Measurements from ENCODE around the gene RNF225.
A peak's percentile ranks its signal among the peaks of the same experiment; 100 is the strongest.
"Not testable (repeated sequence)": the region's sequence is repeated elsewhere in the genome, so short reads cannot be mapped to it uniquely, and the experiment has no call there.

Gene RNF225

DNA sequence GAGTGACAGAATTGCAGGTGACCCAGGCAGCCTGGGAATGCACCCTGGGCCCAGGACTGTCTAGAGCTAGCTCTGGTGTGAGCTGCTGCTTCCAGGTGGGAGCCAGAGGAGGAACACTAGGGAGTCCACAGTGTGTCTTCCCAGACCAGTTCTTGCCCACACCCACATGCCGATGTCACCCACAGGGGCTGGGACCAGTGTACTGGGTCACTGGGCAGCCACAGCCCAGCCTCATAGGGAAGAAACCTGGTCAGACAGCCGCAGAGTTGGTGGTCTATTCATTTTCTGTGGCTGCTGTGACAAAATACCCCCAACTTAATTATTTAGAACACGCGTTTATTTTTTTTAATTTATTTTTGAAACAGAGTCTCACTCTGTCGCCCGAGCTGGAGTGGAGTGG is 3.1 kb downstream of the RNF225 start:
- Mint-ChIP-seq H3K27me3 (no peaks in the 10 kb centered on the region), H3K4me1 (peaks cover 19% of the 10 kb centered on the region), H3K4me3 (no peak overlapping the region), H3K27ac (ENCODE audit: low read depth) (no peak overlapping the region), H3K36me3 (ENCODE audit: insufficient read depth) (peaks cover 20% of the 10 kb centered on the region), H3K9me3 (no peaks in the 10 kb centered on the region)
- no peak for DNase-seq (ENCODE audit: low spot score in 2 of 2)
- ATAC-seq (replicated peaks; ENCODE audit: extremely low read depth, poor library complexity, severe bottlenecking): no peak

DNA sequence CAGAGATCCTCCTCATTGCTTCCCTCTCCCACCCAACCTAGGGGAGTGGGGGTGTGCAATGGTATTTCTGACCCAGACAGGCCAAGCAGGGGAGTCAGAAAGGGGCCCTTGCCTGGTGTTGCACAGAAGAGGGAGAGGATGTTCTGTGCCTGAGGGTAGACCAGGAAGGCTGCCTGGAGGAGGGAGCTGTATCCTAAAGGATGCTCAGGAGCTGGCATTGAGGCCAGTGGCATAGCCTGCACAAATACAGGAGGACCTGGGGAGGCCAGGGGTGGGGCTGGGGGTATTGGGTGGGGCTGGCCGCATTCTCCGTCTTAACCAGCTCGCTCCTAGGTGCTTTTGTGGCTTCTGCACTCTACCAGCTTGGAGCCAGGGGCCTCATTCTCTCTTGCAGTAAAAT is 4.4 kb downstream of the RNF225 start:
- Mint-ChIP-seq H3K36me3 (ENCODE audit: insufficient read depth) (peaks cover 13% of the 10 kb centered on the region), H3K27me3 (no peaks in the 10 kb centered on the region), H3K4me1 (peaks cover 9% of the 10 kb centered on the region), H3K27ac (ENCODE audit: low read depth) (peak overlapping the region; percentile 94), H3K9me3 (no peaks in the 10 kb centered on the region), H3K4me3 (no peak overlapping the region)
- DNase-seq (ENCODE audit: low spot score in 2 of 2): no peak
- ATAC-seq (replicated peaks; ENCODE audit: extremely low read depth, poor library complexity, severe bottlenecking): no peak

GRCh38 chr19:58400316-58400915 is 5.0 kb downstream of the RNF225 start:
- no peaks in the 10 kb centered on the region for H3K27me3 Mint-ChIP-seq
- peak overlapping the region; percentile 80 for H3K4me3 Mint-ChIP-seq
- DNase-seq (ENCODE audit: low spot score in 2 of 2): no peak
- H3K9me3 Mint-ChIP-seq: no peaks in the 10 kb centered on the region
- peaks cover 10% of the 10 kb centered on the region for H3K36me3 Mint-ChIP-seq (ENCODE audit: insufficient read depth)
- peak overlapping the region; percentile 94 for H3K27ac Mint-ChIP-seq (ENCODE audit: low read depth)
- ATAC-seq (replicated peaks; ENCODE audit: extremely low read depth, poor library complexity, severe bottlenecking): no peak
- peaks cover 9% of the 10 kb centered on the region for H3K4me1 Mint-ChIP-seq

GRCh38 chr19:58400916-58401839 is 5.7 kb downstream of the RNF225 start:
- ATAC-seq (replicated peaks; ENCODE audit: extremely low read depth, poor library complexity, severe bottlenecking) (peak; percentile 98), DNase-seq (ENCODE audit: low spot score in 2 of 2) (peak; percentile 98 to 99)
- H3K9me3 Mint-ChIP-seq: no peaks in the 10 kb centered on the region
- peak overlapping the region; percentile 80 for H3K4me3 Mint-ChIP-seq
- H3K27ac Mint-ChIP-seq (ENCODE audit: low read depth): peak overlapping the region; percentile 94
- peaks cover 7% of the 10 kb centered on the region for H3K36me3 Mint-ChIP-seq (ENCODE audit: insufficient read depth)
- no peaks in the 10 kb centered on the region for H3K27me3 Mint-ChIP-seq
- H3K4me1 Mint-ChIP-seq: peaks cover 9% of the 10 kb centered on the region

GRCh38 chr19:58401840-58402421 is 6.5 kb downstream of the RNF225 start:
- Mint-ChIP-seq H3K9me3 (no peaks in the 10 kb centered on the region), H3K27ac (ENCODE audit: low read depth) (peak overlapping the region; percentile 94), H3K27me3 (no peaks in the 10 kb centered on the region), H3K36me3 (ENCODE audit: insufficient read depth) (peaks cover 9% of the 10 kb centered on the region), H3K4me3 (peak overlapping the region; percentile 80), H3K4me1 (peaks cover 17% of the 10 kb centered on the region)
- DNase-seq (ENCODE audit: low spot score in 2 of 2) (no peak), ATAC-seq (replicated peaks; ENCODE audit: extremely low read depth, poor library complexity, severe bottlenecking) (no peak)

DNA sequence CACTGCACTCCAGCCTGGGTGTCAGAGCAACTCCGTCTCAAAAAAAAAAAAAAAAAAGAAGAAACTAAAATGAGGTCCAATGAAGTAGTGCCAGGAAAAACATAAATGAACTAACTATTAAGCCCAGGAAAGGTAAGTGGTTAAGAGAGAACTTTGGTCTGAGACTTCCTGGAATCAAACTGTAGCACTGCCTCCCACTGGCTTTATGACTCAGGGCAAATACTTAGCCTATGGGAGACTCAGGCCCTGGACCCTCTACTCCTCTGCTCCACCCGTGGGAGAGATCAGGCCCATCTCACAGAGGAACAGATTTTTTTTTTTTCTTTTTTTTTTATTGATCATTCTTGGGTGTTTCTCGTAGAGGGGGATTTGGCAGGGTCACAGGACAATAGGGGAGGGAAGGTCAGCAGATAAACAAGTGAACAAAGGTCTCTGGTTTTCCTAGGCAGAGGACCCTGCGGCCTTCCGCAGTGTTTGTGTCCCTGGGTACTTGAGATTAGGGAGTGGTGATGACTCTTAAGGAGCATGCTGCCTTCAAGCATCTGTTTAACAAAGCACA is 8.5 kb downstream of the RNF225 start:
- not testable (repeated sequence) for DNase-seq (ENCODE audit: low spot score in 2 of 2); H3K9me3 Mint-ChIP-seq; H3K27me3 Mint-ChIP-seq; H3K27ac Mint-ChIP-seq (ENCODE audit: low read depth); ATAC-seq (replicated peaks; ENCODE audit: extremely low read depth, poor library complexity, severe bottlenecking); H3K4me3 Mint-ChIP-seq
- H3K4me1 Mint-ChIP-seq: peaks cover 36% of the 10 kb centered on the region
- H3K36me3 Mint-ChIP-seq (ENCODE audit: insufficient read depth): peaks cover 11% of the 10 kb centered on the region

DNA sequence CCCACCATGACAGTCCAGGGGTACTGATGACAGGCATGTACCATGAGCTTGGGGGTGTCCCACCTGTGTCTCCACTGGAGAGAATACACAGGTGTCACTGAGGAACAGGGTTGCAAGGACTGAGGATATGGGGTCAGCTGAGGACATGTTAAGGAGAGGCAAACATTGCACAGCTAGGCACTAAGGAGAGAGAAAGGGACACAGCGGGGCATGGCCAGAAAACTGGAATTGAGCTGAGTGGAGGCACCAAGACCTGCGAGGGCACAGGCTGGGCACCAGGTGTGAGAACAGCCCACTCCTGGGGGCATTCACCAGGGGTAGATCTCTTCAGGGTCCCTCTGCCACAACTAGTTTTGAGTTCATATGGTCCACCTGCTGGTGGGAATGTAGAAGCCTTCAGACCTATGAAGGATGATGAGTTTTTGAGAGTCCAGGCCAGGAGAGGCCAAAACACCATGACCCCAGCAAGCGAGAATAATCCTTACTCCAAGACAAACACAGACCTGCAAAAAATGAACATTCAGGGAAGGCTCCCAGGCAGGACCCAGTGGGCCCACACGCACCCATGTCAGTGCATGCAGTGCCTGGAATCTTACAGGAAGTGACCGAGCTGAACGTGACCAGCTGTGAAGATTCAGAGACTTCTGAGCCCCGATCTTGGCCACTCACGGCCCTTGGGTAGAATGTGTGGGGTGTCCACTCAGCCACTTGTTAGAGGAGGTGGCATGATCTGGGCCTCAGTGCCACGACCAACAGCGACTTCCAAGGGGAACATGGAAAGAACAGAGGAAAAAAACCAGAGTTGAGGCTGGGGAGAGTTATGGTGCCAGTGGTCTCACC is 11.6 kb downstream of the RNF225 start:
- peaks cover 6% of the 10 kb centered on the region for H3K36me3 Mint-ChIP-seq (ENCODE audit: insufficient read depth)
- peak overlapping the region; percentile 97 for H3K27ac Mint-ChIP-seq (ENCODE audit: low read depth)
- no peaks in the 10 kb centered on the region for H3K9me3 Mint-ChIP-seq
- H3K4me1 Mint-ChIP-seq: peaks cover 41% of the 10 kb centered on the region
- H3K4me3 Mint-ChIP-seq: peak overlapping the region; percentile 91
- no peak for ATAC-seq (replicated peaks; ENCODE audit: extremely low read depth, poor library complexity, severe bottlenecking)
- DNase-seq (ENCODE audit: low spot score in 2 of 2): no peak
- no peaks in the 10 kb centered on the region for H3K27me3 Mint-ChIP-seq

DNA sequence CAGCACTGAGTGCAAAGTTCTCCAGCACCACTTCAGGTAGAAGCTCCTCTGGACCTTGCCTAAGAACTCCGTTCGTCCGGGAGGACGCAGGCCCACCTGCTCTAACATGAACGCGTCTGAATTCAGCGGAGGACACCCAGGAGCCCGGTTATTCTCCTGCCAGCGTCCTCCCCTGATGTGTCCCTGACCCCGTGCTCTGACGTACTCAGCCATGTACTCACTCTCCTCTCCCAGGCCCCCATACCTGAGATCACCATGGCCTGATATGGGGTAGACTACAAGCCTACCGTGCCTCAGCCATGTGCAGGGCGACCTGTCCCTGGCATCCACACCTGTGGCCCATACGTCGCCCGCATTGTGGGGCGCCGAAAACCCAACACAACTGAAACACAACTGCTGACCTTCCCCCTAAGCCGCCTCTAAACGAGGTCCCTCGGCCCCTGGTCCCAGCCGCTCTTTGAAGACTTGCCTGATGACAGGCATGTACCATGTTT is 12.2 kb downstream of the RNF225 start:
- Mint-ChIP-seq H3K4me1 (peaks cover 41% of the 10 kb centered on the region), H3K36me3 (ENCODE audit: insufficient read depth) (peaks cover 7% of the 10 kb centered on the region), H3K27me3 (no peaks in the 10 kb centered on the region), H3K4me3 (peak overlapping the region; percentile 91), H3K27ac (ENCODE audit: low read depth) (peak overlapping the region; percentile 97), H3K9me3 (no peaks in the 10 kb centered on the region)
- no peak for DNase-seq (ENCODE audit: low spot score in 2 of 2)
- no peak for ATAC-seq (replicated peaks; ENCODE audit: extremely low read depth, poor library complexity, severe bottlenecking)

DNA sequence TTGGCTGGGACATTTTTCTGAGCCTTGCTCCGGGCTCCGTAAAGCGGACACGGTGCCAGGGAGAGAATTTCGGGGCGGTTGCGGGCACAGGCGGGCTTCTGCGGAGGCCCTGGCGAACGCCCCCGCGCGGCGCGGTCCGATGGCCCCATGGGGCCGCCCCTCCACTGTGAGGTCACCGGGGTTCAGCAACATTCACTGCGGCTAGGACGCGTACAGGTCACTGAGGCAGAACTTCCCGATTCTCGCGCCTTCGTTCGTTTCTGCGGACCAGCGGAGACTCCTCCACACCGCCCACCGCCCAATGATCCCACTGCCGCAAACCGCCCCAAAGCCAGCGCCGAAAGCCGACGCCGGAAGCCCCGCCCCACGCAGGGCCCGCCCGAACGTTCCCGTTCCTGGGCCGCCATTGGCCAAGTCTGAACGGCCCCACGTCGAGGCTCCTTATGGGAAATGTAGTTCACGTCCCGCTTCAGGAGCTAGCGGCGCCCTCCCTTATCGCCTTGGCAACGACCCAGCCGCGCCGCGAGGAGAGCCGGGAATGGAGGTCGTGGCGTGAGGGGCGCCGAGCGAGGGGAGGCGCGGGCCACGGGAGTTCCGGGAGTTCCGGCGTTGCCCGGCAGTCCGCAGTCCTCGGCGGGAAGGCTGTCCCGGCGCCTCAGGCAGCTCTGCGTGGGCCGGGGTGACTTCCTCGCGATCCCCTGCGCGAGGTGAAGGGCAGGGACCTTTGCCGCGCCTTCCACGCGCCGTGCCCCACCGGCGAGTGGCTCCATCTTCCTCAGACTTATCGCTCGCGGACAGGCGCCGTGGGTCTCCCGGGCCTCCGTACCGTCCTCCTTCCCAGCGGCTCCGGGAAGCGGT is 12.9 kb downstream of the RNF225 start, which contains the start of gene ZNF584:
Gene ZNF584 (plus strand): TSS at position 498 of the 858 bp plus-strand sequence. CDS start 499 bp downstream, outside the sequence.
- H3K27ac Mint-ChIP-seq (ENCODE audit: low read depth): peak within 1 kb of the TSS; percentile 97
- peaks cover 41% of the 10 kb centered on the region for H3K4me1 Mint-ChIP-seq
- H3K9me3 Mint-ChIP-seq: no peaks in the 10 kb centered on the region
- H3K36me3 Mint-ChIP-seq (ENCODE audit: insufficient read depth): peaks cover 7% of the 10 kb centered on the region
- peak; percentile 84 to 86 for DNase-seq (ENCODE audit: low spot score in 2 of 2)
- H3K4me3 Mint-ChIP-seq: peak within 1 kb of the TSS; percentile 91
- no peaks in the 10 kb centered on the region for H3K27me3 Mint-ChIP-seq
- peak; percentile 98 for ATAC-seq (replicated peaks; ENCODE audit: extremely low read depth, poor library complexity, severe bottlenecking)

- H3K27me3 Mint-ChIP-seq: no peaks in the 10 kb centered on the region
- H3K4me1 Mint-ChIP-seq: peaks cover 41% of the 10 kb centered on the region
- no peak overlapping the region for H3K27ac Mint-ChIP-seq (ENCODE audit: low read depth)
- peak overlapping the region; percentile 91 for H3K4me3 Mint-ChIP-seq
- ATAC-seq (replicated peaks; ENCODE audit: extremely low read depth, poor library complexity, severe bottlenecking) (no peak), DNase-seq (ENCODE audit: low spot score in 2 of 2) (no peak)
- H3K9me3 Mint-ChIP-seq: no peaks in the 10 kb centered on the region
- peaks cover 6% of the 10 kb centered on the region for H3K36me3 Mint-ChIP-seq (ENCODE audit: insufficient read depth)
Measured at GRCh38 chr19:58409010-58409790, 13.7 kb downstream of the RNF225 start.
